HCT116 (cell line): ENCODE data around the gene C16orf95. TPM values are rescaled to one million over a fixed set of nuclear protein-coding genes. Genes with fewer than 3 reads are reported as not detected.

Experiments used
- ATAC-seq: fragments of 200-7000 bp; cut with Tn5 transposase; 2 replicates; pipeline ENCODE4 v1.9.1; 2020; ENCODE audit warnings: mild to moderate bottlenecking, moderate library complexity
- BruUV-seq: library from RNA; stranded (reverse); fragments of 400-500 nt; replicated peaks from 2 replicates; lab custom pipeline; 2021; lab: Mats Ljungman, UMichigan
- CTCF ChIA-PET: fragments of 300-600 bp; sonication (Branson Sonifier 250); formaldehyde crosslinking; loops from one replicate; lab custom pipeline; 2021; ENCODE audit warnings: antibody characterized with exemption; lab: Charles Lee
- POLR2A ChIA-PET: fragments of 300-600, 350-600 bp; sonication (Branson Sonifier 250); formaldehyde crosslinking; loops from one replicate; lab custom pipeline; 2021; ENCODE audit warnings: antibody characterized with exemption; lab: Charles Lee
- RAD21 ChIA-PET, 2 experiments: fragments of 300-600 bp; sonication (Branson Sonifier 250); formaldehyde crosslinking; loops; one replicate each; lab custom pipeline; 2023; ENCODE audit warnings: low total read pairs in 2 of 2; ENCODE audit not compliant: uncharacterized antibody in 2 of 2, unreplicated experiment in 2 of 2, low non-redundant PET in 1 of 2; lab: Charles Lee
- DNase-seq: peaks from one replicate; pipeline ENCODE4 v3.0.0-alpha.2; 2010; ENCODE audit warnings: low read depth, low spot score
- H2AFZ ChIP-seq: fragments of 200-600 bp; shearing (Covaris generic), sonication (generic); 2 replicates; pipeline ENCODE4 v1.6.1; 2017; ENCODE audit warnings: low read depth, mixed run types, mixed read lengths, antibody characterized with exemption, low read length; ENCODE audit not compliant: poor library complexity, severe bottlenecking
- H3K27ac ChIP-seq: 2 replicates; pipeline ENCODE4 v1.5.1; 2012; ENCODE audit warnings: low read depth, low read length
- H3K27me3 ChIP-seq: fragments of 200-600 bp; sonication (generic); 2 replicates; pipeline ENCODE4 v1.6.1; 2016; ENCODE audit warnings: mixed run types, low read length, mixed read lengths; ENCODE audit not compliant: insufficient read depth
- H3K36me3 ChIP-seq, 2 experiments: fragments of 200-500 bp in 1 of 2; fragments of 200-600 bp in 1 of 2; sonication (Bioruptor generic) in 1 of 2; sonication (generic) in 1 of 2; 2 replicates each; pipeline versions ENCODE4 v1.5.1 to v1.6.1; 2014 to 2016; ENCODE audit warnings: low read length in 2 of 2, inconsistent platforms in 1 of 2, mixed read lengths in 1 of 2, mixed run types in 1 of 2; ENCODE audit not compliant: insufficient read depth in 2 of 2, control insufficient read depth in 1 of 2
- H3K4me1 ChIP-seq, 2 experiments: fragments of 200-600 bp in 1 of 2; sonication (generic) in 1 of 2; 2 replicates each; pipeline versions ENCODE4 v1.5.1 to v1.6.1; 2012 to 2017; ENCODE audit warnings: low read length in 2 of 2, inconsistent platforms in 1 of 2, mild to moderate bottlenecking in 1 of 2, mixed read lengths in 1 of 2, mixed run types in 1 of 2, moderate library complexity in 1 of 2; ENCODE audit not compliant: insufficient read depth in 2 of 2, control insufficient read depth in 1 of 2
- H3K4me2 ChIP-seq: fragments of 200-600 bp; sonication (generic); 2 replicates; pipeline ENCODE4 v1.6.1; 2017; ENCODE audit warnings: mixed run types, low read length, mixed read lengths
- H3K4me3 ChIP-seq, 2 experiments: fragments of 200-600 bp in 1 of 2; sonication (generic) in 1 of 2; replicated peaks in 1 of 2; 2 replicates each; pipeline ENCODE4 v1.5.1; 2011 to 2016; ENCODE audit warnings: low read length in 2 of 2, control low read depth in 1 of 2, low read depth in 1 of 2, mild to moderate bottlenecking in 1 of 2, mixed read lengths in 1 of 2, mixed run types in 1 of 2
- H3K79me2 ChIP-seq: fragments of 200-600 bp; sonication (generic); 2 replicates; pipeline ENCODE4 v1.6.1; 2017; ENCODE audit warnings: mild to moderate bottlenecking, mixed run types, low read length, moderate library complexity, mixed read lengths; ENCODE audit not compliant: insufficient read depth
- H3K9ac ChIP-seq: fragments of 200-600 bp; sonication (generic); 2 replicates; pipeline ENCODE4 v1.6.1; 2016; ENCODE audit warnings: low read length, mixed read lengths
- H3K9me2 ChIP-seq: fragments of 200-600 bp; sonication (generic), shearing (Covaris generic); 2 replicates; pipeline ENCODE4 v1.6.1; 2017; ENCODE audit warnings: mixed run types, mild to moderate bottlenecking, moderate library complexity; ENCODE audit not compliant: insufficient read depth
- H3K9me3 ChIP-seq, 2 experiments: fragments of 200-500 bp in 1 of 2; fragments of 200-600 bp in 1 of 2; sonication (Bioruptor generic) in 1 of 2; sonication (generic) in 1 of 2; 2 replicates each; pipeline ENCODE4 v1.6.1; 2014 to 2017; ENCODE audit warnings: low read length in 2 of 2, mixed read lengths in 2 of 2, inconsistent platforms in 1 of 2, low read depth in 1 of 2, mild to moderate bottlenecking in 1 of 2, mixed run types in 1 of 2, moderate library complexity in 1 of 2; ENCODE audit not compliant: control insufficient read depth in 1 of 2, insufficient read depth in 1 of 2
- H4K20me1 ChIP-seq: fragments of 200-600 bp; sonication (generic), shearing (Covaris generic); 2 replicates; pipeline ENCODE4 v1.6.1; 2017; ENCODE audit warnings: mixed run types, mild to moderate bottlenecking, moderate library complexity; ENCODE audit not compliant: insufficient read depth
- CBX3 ChIP-seq: IDR thresholded peaks from 2 replicates; pipeline ENCODE4 v1.6.1; 2012; ENCODE audit warnings: low read depth
- CEBPB ChIP-seq: IDR thresholded peaks from 2 replicates; pipeline ENCODE4 v1.6.1; 2012; ENCODE audit warnings: low read depth
- EGR1 ChIP-seq: IDR thresholded peaks from 2 replicates; pipeline ENCODE4 v1.6.1; 2012; ENCODE audit warnings: low read depth
- ELF1 ChIP-seq: IDR thresholded peaks from 2 replicates; pipeline ENCODE4 v1.6.1; 2012; ENCODE audit warnings: low read depth, borderline replicate concordance
- EZH2 ChIP-seq: fragments of 200-600 bp; sonication (generic); IDR thresholded peaks from 2 replicates; pipeline ENCODE4 v1.6.1; 2017; ENCODE audit warnings: antibody characterized with exemption, mixed run types
- FOSL1 ChIP-seq: IDR thresholded peaks from 2 replicates; pipeline ENCODE4 v1.6.1; 2012; ENCODE audit warnings: low read depth
- JUND ChIP-seq: IDR thresholded peaks from 2 replicates; pipeline ENCODE4 v1.6.1; 2012
- POLR2AphosphoS5 ChIP-seq: IDR thresholded peaks from 2 replicates; pipeline ENCODE4 v1.6.1; 2011; ENCODE audit warnings: mild to moderate bottlenecking, low read depth, low read length, moderate library complexity
- REST ChIP-seq: IDR thresholded peaks from 2 replicates; pipeline ENCODE4 v1.6.1; 2012; ENCODE audit warnings: low read depth
- SRF ChIP-seq: IDR thresholded peaks from 2 replicates; pipeline ENCODE4 v1.6.1; 2012; ENCODE audit warnings: low read depth
- TCF7L2 ChIP-seq: IDR thresholded peaks from 2 replicates; pipeline ENCODE4 v1.7.0; 2011; ENCODE audit warnings: borderline replicate concordance, inconsistent platforms; ENCODE audit not compliant: insufficient read depth, insufficient read length; ENCODE audit errors: extremely low read depth
- YY1 ChIP-seq: IDR thresholded peaks from 2 replicates; pipeline ENCODE4 v1.6.1; 2011; ENCODE audit warnings: low read length, low read depth, moderate library complexity, mild to moderate bottlenecking; ENCODE audit not compliant: insufficient replicate concordance; ENCODE audit errors: extremely low read depth
- ZBTB33 ChIP-seq: IDR thresholded peaks from 2 replicates; pipeline ENCODE4 v1.6.1; 2011; ENCODE audit warnings: mild to moderate bottlenecking, low read length, moderate library complexity; ENCODE audit not compliant: insufficient replicate concordance; ENCODE audit errors: extremely low read depth
- intact Hi-C: fragments of 100-400 bp; cut with micrococcal nuclease; formaldehyde crosslinking; loops from 2 replicates; pipeline ENCODE4 v1.10.0; 2022
- total RNA-seq: library from RNA; stranded (reverse); gene quantifications from one replicate; pipeline ENCODE4 v1.2.1, GENCODE V29; 2021; ENCODE audit not compliant: unreplicated experiment
- TF ChIP-seq, protein P1 (sequence below), 3 experiments: fragments of 200-600 bp in 1 of 3; sonication (generic) in 1 of 3; IDR thresholded peaks in 2 of 3; conservative IDR thresholded peaks in 1 of 3; 2 replicates each; pipeline ENCODE4 v1.5.1; 2012 to 2017; ENCODE audit warnings: low read depth in 2 of 3, low read length in 2 of 3, antibody characterized with exemption in 1 of 3, borderline replicate concordance in 1 of 3, control low read depth in 1 of 3, mild to moderate bottlenecking in 1 of 3, mixed read lengths in 1 of 3, mixed run types in 1 of 3, moderate library complexity in 1 of 3; ENCODE audit not compliant: insufficient read depth in 1 of 3

Gene C16orf95
- total RNA-seq, 1 experiment from 2014 or later: 12.2 TPM

DNA sequence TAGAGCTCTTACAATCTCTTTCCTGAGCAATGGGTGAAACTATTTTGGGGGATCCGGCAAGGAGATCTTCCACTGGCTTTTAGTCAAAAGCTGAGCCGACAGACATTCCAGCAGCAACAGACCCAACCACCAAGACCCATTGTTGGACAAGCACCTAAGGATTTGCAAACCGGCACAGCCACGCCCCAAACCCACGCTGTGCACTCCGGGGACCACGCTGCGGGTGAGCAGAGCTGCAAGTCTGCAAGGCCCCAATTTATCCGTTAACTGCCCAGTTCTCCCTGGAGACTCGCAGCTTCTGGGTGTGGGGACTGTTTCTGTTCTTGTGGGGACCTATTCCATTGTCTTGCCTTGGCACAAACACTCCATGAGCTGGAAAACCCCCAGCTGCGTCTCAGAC is 45.9 kb downstream of the C16orf95 start:
- Histone ChIP-seq H2AFZ (no peak overlapping the region), H3K79me2 (no peaks in the 10 kb centered on the region), H3K27ac (no peak overlapping the region), H3K36me3 (no peaks in the 10 kb centered on the region), H3K9me2 (no peaks in the 10 kb centered on the region), H3K9me3 (no peaks in the 10 kb centered on the region), H3K9ac (no peak overlapping the region), H3K27me3 (no peaks in the 10 kb centered on the region), H4K20me1 (no peaks in the 10 kb centered on the region), H3K4me3 (no peak overlapping the region), H3K4me2 (no peak overlapping the region), H3K4me1 (peaks cover 0 to 4% of the 10 kb centered on the region in 2 experiments; a peak in 1 of 4 replicates)
- POLR2A ChIA-PET: no interaction called here
- CTCF ChIA-PET: interaction anchor here (1.4 to 2.2 kb wide), 2 partner anchors 68 to 710 kb away, joined by 3 to 5 read pairs; no protein-coding TSS in a partner anchor
- no TSS peak for BruUV-seq
- DNase-seq: no peak
- RAD21 ChIA-PET: no interaction called here
- intact Hi-C loops: no loop called here
- TF ChIP-seq TCF7L2: no peak
- no peak for TF ChIP-seq YY1
- no peak for TF ChIP-seq ELF1
- ATAC-seq: no peak

GRCh38 chr16:87267566-87267965 is 49.6 kb downstream of the C16orf95 start:
- ChIA-PET POLR2A (no interaction called here), CTCF (interaction anchor here (1.0 kb wide), 1 partner anchor 13 kb away, joined by 3 read pairs; no protein-coding TSS in a partner anchor), RAD21 (no interaction called here)
- Histone ChIP-seq H3K9ac (no peak overlapping the region), H4K20me1 (no peaks in the 10 kb centered on the region), H3K4me2 (no peak overlapping the region), H2AFZ (no peak overlapping the region), H3K9me3 (no peaks in the 10 kb centered on the region), H3K27ac (no peak overlapping the region), H3K9me2 (no peaks in the 10 kb centered on the region), H3K4me3 (no peak overlapping the region), H3K4me1 (peaks cover 13 to 16% of the 10 kb centered on the region in 2 experiments), H3K36me3 (no peaks in the 10 kb centered on the region), H3K79me2 (no peaks in the 10 kb centered on the region), H3K27me3 (no peaks in the 10 kb centered on the region)
- ATAC-seq (no peak), DNase-seq (no peak)
- intact Hi-C loops: no loop called here
- no TSS peak for BruUV-seq
- TF ChIP-seq FOSL1 (no peak), JUND (no peak), EZH2 (no peak), REST (no peak), SRF (no peak), EGR1 (no peak), POLR2AphosphoS5 (no peak), CBX3 (no peak), ZBTB33 (no peak), ELF1 (no peak), CEBPB (no peak)
- TF ChIP-seq, protein P1, sequence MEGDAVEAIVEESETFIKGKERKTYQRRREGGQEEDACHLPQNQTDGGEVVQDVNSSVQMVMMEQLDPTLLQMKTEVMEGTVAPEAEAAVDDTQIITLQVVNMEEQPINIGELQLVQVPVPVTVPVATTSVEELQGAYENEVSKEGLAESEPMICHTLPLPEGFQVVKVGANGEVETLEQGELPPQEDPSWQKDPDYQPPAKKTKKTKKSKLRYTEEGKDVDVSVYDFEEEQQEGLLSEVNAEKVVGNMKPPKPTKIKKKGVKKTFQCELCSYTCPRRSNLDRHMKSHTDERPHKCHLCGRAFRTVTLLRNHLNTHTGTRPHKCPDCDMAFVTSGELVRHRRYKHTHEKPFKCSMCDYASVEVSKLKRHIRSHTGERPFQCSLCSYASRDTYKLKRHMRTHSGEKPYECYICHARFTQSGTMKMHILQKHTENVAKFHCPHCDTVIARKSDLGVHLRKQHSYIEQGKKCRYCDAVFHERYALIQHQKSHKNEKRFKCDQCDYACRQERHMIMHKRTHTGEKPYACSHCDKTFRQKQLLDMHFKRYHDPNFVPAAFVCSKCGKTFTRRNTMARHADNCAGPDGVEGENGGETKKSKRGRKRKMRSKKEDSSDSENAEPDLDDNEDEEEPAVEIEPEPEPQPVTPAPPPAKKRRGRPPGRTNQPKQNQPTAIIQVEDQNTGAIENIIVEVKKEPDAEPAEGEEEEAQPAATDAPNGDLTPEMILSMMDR (IDR thresholded peaks at IDR 0.05 in 2 of 3, conservative IDR thresholded peaks at IDR 0.05 in 1 of 3; ENCODE audit: borderline replicate concordance in 1 of 3, insufficient read depth in 1 of 3, low read depth in 2 of 3, low read length in 2 of 3): no peak
